MM.1S (cell line): ENCODE measurements around the gene PCSK9.

Experiments used
- DNase-seq: peaks from one replicate; pipeline ENCODE4 v3.0.0-alpha.2; 2015
- H2AFZ ChIP-seq: fragments of 300-600 bp; sonication (generic); 2 replicates; pipeline ENCODE4 v1.6.0; 2016; ENCODE audit warnings: antibody characterized with exemption, low read length
- H3F3A ChIP-seq: fragments of 300-600 bp; sonication (generic); 2 replicates; pipeline ENCODE4 v1.6.1; 2016; ENCODE audit warnings: mild to moderate bottlenecking, antibody characterized with exemption, low read length, moderate library complexity, mixed read lengths; ENCODE audit not compliant: insufficient read depth
- H3K27ac ChIP-seq: fragments of 300-600 bp; sonication (generic); 2 replicates; pipeline ENCODE4 v1.5.1; 2016; ENCODE audit warnings: mild to moderate bottlenecking, low read length
- H3K27me3 ChIP-seq: fragments of 300-600 bp; sonication (generic); replicated peaks from 2 replicates; pipeline ENCODE4 v1.6.0; 2016; ENCODE audit warnings: low read length; ENCODE audit not compliant: insufficient read depth
- H3K36me3 ChIP-seq: fragments of 300-600 bp; sonication (generic); replicated peaks from 2 replicates; pipeline ENCODE4 v1.6.1; 2016; ENCODE audit warnings: mild to moderate bottlenecking, low read length, mixed read lengths; ENCODE audit not compliant: insufficient read depth
- H3K4me1 ChIP-seq: fragments of 300-600 bp; sonication (generic); 2 replicates; pipeline ENCODE4 v1.6.1; 2016; ENCODE audit warnings: low read length, mixed read lengths
- H3K4me2 ChIP-seq: fragments of 300-600 bp; sonication (generic); 2 replicates; pipeline ENCODE4 v1.6.0; 2016; ENCODE audit warnings: low read depth, low read length
- H3K4me3 ChIP-seq: fragments of 300-600 bp; sonication (generic); 2 replicates; pipeline ENCODE4 v1.5.1; 2016; ENCODE audit warnings: low read length, mixed read lengths
- H3K79me2 ChIP-seq: fragments of 300-600 bp; sonication (generic); 2 replicates; pipeline ENCODE4 v1.6.1; 2016; ENCODE audit warnings: mixed run types, low read length, mixed read lengths
- H3K9ac ChIP-seq: fragments of 300-600 bp; sonication (generic); 2 replicates; pipeline ENCODE4 v1.6.1; 2016; ENCODE audit warnings: low read length, mixed read lengths
- H3K9me2 ChIP-seq: fragments of 300-600 bp; sonication (generic); replicated peaks from 2 replicates; pipeline ENCODE4 v1.6.1; 2016; ENCODE audit warnings: mild to moderate bottlenecking, low read length, mixed read lengths; ENCODE audit not compliant: insufficient read depth
- H3K9me3 ChIP-seq: fragments of 300-600 bp; sonication (generic); replicated peaks from 2 replicates; pipeline ENCODE4 v1.6.1; 2016; ENCODE audit warnings: mild to moderate bottlenecking, low read length, mixed read lengths; ENCODE audit not compliant: insufficient read depth
- H4K20me1 ChIP-seq: fragments of 300-600 bp; sonication (generic); 2 replicates; pipeline ENCODE4 v1.6.1; 2016; ENCODE audit warnings: mild to moderate bottlenecking, low read length, moderate library complexity, mixed read lengths; ENCODE audit not compliant: insufficient read depth
- CTCF ChIP-seq: fragments of 300-600 bp; sonication (generic); IDR thresholded peaks from 2 replicates; pipeline ENCODE4 v1.5.1; 2016; ENCODE audit warnings: antibody characterized with exemption, low read length, mixed read lengths
- EZH2 ChIP-seq: fragments of 300-600 bp; sonication (generic); optimal IDR thresholded peaks from 2 replicates; pipeline ENCODE3; 2017; ENCODE audit warnings: low read depth, mild to moderate bottlenecking, antibody characterized with exemption, low read length, mixed read lengths
- EZH2phosphoT487 ChIP-seq: fragments of 300-600 bp; sonication (generic); IDR thresholded peaks from 2 replicates; pipeline ENCODE4 v1.6.1; 2018; ENCODE audit warnings: antibody characterized with exemption, low read length

Gene PCSK9

GRCh38 chr1:55062801-55063576, 23.6 kb downstream of the PCSK9 start:
- Histone ChIP-seq H3F3A (no peaks in the 10 kb centered on the region), H3K36me3 (no peaks in the 10 kb centered on the region), H3K27ac (no peak overlapping the region), H3K9me3 (no peaks in the 10 kb centered on the region), H3K4me1 (no peaks in the 10 kb centered on the region), H3K4me3 (no peak overlapping the region), H4K20me1 (no peaks in the 10 kb centered on the region), H2AFZ (no peak overlapping the region), H3K9me2 (no peaks in the 10 kb centered on the region), H3K4me2 (no peak overlapping the region), H3K79me2 (no peaks in the 10 kb centered on the region), H3K9ac (no peak overlapping the region), H3K27me3 (no peaks in the 10 kb centered on the region)
- TF ChIP-seq EZH2phosphoT487, result no peak
- TF ChIP-seq EZH2, result no peak
- no peak for TF ChIP-seq CTCF
- DNase-seq, result no peak

- H3F3A ChIP-seq, result no peaks in the 10 kb centered on the region
- H3K4me2 ChIP-seq, result no peak overlapping the region
- no peaks in the 10 kb centered on the region for H3K9me3 ChIP-seq
- no peaks in the 10 kb centered on the region for H3K9me2 ChIP-seq
- no peak for DNase-seq
- no peak overlapping the region for H3K27ac ChIP-seq
- no peaks in the 10 kb centered on the region for H4K20me1 ChIP-seq
- no peak overlapping the region for H2AFZ ChIP-seq
- H3K27me3 ChIP-seq, result no peaks in the 10 kb centered on the region
- TF ChIP-seq CTCF, result no peak
- TF ChIP-seq EZH2, result no peak
- no peak for TF ChIP-seq EZH2phosphoT487
- no peaks in the 10 kb centered on the region for H3K4me1 ChIP-seq
- H3K4me3 ChIP-seq, result no peak overlapping the region
- peaks cover 3% of the 10 kb centered on the region; the same call in 1 of the 2 replicates for H3K36me3 ChIP-seq
- no peak overlapping the region for H3K9ac ChIP-seq
- no peaks in the 10 kb centered on the region for H3K79me2 ChIP-seq
These were observed 24.2 kb downstream of the PCSK9 start for GRCh38 chr1:55063577-55063942.

DNA sequence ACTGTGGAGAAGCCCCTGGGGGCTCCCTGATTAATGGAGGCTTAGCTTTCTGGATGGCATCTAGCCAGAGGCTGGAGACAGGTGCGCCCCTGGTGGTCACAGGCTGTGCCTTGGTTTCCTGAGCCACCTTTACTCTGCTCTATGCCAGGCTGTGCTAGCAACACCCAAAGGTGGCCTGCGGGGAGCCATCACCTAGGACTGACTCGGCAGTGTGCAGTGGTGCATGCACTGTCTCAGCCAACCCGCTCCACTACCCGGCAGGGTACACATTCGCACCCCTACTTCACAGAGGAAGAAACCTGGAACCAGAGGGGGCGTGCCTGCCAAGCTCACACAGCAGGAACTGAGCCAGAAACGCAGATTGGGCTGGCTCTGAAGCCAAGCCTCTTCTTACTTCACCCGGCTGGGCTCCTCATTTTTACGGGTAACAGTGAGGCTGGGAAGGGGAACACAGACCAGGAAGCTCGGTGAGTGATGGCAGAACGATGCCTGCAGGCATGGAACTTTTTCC, 24.8 kb downstream of the PCSK9 start:
- H3K4me1 ChIP-seq, result no peaks in the 10 kb centered on the region

More for the DNA sequence above, 24.8 kb downstream of the PCSK9 start:
- no peak overlapping the region for H3K4me2 ChIP-seq
- TF ChIP-seq EZH2, result no peak
- TF ChIP-seq CTCF, result peak; percentile 44
- no peak overlapping the region for H3K4me3 ChIP-seq
- H3K79me2 ChIP-seq, result no peaks in the 10 kb centered on the region
- H3K27me3 ChIP-seq, result no peaks in the 10 kb centered on the region
- no peak overlapping the region for H2AFZ ChIP-seq
- no peaks in the 10 kb centered on the region for H3K9me2 ChIP-seq
- H3K36me3 ChIP-seq, result peaks cover 3% of the 10 kb centered on the region; the same call in 1 of the 2 replicates
- H3F3A ChIP-seq, result no peaks in the 10 kb centered on the region
- peak; percentile 9 for DNase-seq
- no peak overlapping the region for H3K9ac ChIP-seq
- H3K27ac ChIP-seq, result no peak overlapping the region
- H3K9me3 ChIP-seq, result no peaks in the 10 kb centered on the region
- no peaks in the 10 kb centered on the region for H4K20me1 ChIP-seq
